ENCODE data around the gene DYNC1LI1. TPM values are rescaled to one million over a fixed set of nuclear protein-coding genes. Genes with fewer than 3 reads are reported as not detected.

DYNC1LI1 gene
- total and polyA plus RNA-seq, 9 of the 15 experiments (the other 6 are each of a cell fraction or from before 2014, with no cell fraction given) = 21.0 to 85.4 (median 61.3) TPM

DNA sequence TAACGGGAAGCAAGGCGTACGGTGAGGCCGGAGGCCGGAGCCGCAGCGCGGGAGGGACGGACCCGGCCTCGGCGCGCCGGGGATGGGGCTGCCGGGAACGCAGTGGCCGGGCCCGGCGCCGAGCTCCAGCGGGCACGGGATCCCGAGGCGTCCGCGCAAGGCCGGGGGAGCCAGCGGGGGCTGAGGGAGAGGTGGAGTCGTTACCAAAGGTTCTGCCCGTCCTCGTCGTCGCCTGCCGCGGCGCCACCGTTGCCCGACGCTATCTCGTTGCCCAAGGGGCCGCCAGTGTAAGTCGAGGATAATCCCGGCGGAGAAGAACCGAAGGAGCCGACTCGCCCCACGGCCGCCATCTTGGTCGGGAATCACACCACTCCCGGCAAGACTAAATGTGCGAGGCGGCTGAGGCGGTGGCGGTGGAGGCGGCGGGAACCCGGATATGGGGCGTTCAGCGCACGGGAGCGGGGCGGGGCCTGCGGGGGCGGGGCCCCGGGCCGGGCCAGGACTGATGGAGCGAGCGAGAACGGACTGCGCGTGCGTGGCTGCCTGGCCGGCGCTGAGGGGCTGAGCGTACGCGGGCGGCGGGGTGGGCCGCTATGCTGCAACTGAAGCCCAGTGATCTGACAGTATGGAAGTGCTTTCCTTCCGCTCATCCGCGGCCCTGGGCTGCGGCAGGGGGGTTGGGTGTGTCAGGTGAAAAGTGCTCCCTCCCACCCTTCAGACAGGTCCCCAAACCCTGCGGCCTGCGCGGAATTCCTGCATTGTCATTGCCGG lies at the start of gene DYNC1LI1 (continued):
- TF ChIP-seq CCNT2 (IDR thresholded peaks at IDR 0.05; ENCODE audit: borderline replicate concordance, extremely low read depth, insufficient read length, low read depth, low read length) = peak; percentile 58
- TF ChIP-seq CHD2 (IDR thresholded peaks at IDR 0.05; ENCODE audit: low read depth, low read length) = 0 out of 2 replicates have a peak, but pooled peaks have one; percentile 39
- peak; percentile 90 for TF ChIP-seq GATAD2B (IDR thresholded peaks at IDR 0.05; ENCODE audit: borderline replicate concordance)
- peak; percentile 87 for TF ChIP-seq POLR2H (tag; IDR thresholded peaks at IDR 0.05; ENCODE audit: low read depth)
- TF ChIP-seq, protein P1, sequence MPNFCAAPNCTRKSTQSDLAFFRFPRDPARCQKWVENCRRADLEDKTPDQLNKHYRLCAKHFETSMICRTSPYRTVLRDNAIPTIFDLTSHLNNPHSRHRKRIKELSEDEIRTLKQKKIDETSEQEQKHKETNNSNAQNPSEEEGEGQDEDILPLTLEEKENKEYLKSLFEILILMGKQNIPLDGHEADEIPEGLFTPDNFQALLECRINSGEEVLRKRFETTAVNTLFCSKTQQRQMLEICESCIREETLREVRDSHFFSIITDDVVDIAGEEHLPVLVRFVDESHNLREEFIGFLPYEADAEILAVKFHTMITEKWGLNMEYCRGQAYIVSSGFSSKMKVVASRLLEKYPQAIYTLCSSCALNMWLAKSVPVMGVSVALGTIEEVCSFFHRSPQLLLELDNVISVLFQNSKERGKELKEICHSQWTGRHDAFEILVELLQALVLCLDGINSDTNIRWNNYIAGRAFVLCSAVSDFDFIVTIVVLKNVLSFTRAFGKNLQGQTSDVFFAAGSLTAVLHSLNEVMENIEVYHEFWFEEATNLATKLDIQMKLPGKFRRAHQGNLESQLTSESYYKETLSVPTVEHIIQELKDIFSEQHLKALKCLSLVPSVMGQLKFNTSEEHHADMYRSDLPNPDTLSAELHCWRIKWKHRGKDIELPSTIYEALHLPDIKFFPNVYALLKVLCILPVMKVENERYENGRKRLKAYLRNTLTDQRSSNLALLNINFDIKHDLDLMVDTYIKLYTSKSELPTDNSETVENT (CRISPR knock-in tag; IDR thresholded peaks at IDR 0.05) = peak; percentile 13; the same call in 1 of the 2 replicates
- TF ChIP-seq, protein P2, sequence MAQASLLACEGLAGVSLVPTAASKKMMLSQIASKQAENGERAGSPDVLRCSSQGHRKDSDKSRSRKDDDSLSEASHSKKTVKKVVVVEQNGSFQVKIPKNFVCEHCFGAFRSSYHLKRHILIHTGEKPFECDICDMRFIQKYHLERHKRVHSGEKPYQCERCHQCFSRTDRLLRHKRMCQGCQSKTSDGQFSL (CRISPR knock-in tag; IDR thresholded peaks at IDR 0.05) = peak; percentile 34
- TF ChIP-seq, protein P2 (tag; IDR thresholded peaks at IDR 0.05) = no peak
- TF ChIP-seq MAZ (CRISPR knock-in tag; conservative IDR thresholded peaks at IDR 0.05 in 1 of 2, IDR thresholded peaks at IDR 0.05 in 1 of 2) = peak; percentile 61 to 75
- TF ChIP-seq DMBX1 (CRISPR knock-in tag; IDR thresholded peaks at IDR 0.05; ENCODE audit: borderline replicate concordance) = 0 out of 2 replicates have a peak, but pooled peaks have one; percentile 14
- 0 out of 2 replicates have a peak, but pooled peaks have one; percentile 45 for TF ChIP-seq HDAC8 (tag; IDR thresholded peaks at IDR 0.05)
- peak; percentile 12; the same call in 1 of the 2 replicates for TF ChIP-seq CREM (IDR thresholded peaks at IDR 0.05; ENCODE audit: low read depth)
- TF ChIP-seq POLR2A (conservative IDR thresholded peaks at IDR 0.05) = peak; percentile 96
- TF ChIP-seq ZNF589 (CRISPR knock-in tag; IDR thresholded peaks at IDR 0.05; ENCODE audit: low read depth) = 0 out of 2 replicates have a peak, but pooled peaks have one; percentile 10
- 0 out of 2 replicates have a peak, but pooled peaks have one; percentile 44 for TF ChIP-seq NCOR1 (IDR thresholded peaks at IDR 0.05)
- peak; percentile 43; the same call in 1 of the 2 replicates for TF ChIP-seq SNIP1 (IDR thresholded peaks at IDR 0.05; ENCODE audit: low read depth)
- TF ChIP-seq ARID1B (IDR thresholded peaks at IDR 0.05) = peak; percentile 62; the same call in 1 of the 2 replicates
- TF ChIP-seq ETV5 (CRISPR knock-in tag; IDR thresholded peaks at IDR 0.05; ENCODE audit: low read depth) = no peak
- TF ChIP-seq, protein P3, sequence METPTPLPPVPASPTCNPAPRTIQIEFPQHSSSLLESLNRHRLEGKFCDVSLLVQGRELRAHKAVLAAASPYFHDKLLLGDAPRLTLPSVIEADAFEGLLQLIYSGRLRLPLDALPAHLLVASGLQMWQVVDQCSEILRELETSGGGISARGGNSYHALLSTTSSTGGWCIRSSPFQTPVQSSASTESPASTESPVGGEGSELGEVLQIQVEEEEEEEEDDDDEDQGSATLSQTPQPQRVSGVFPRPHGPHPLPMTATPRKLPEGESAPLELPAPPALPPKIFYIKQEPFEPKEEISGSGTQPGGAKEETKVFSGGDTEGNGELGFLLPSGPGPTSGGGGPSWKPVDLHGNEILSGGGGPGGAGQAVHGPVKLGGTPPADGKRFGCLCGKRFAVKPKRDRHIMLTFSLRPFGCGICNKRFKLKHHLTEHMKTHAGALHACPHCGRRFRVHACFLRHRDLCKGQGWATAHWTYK (CRISPR knock-in tag; IDR thresholded peaks at IDR 0.05) = peak; percentile 62; the same call in 1 of the 2 replicates
- TF ChIP-seq MED1 (CRISPR knock-in tag; IDR thresholded peaks at IDR 0.05; ENCODE audit: borderline replicate concordance) = 0 out of 2 replicates have a peak, but pooled peaks have one; percentile 78
- TF ChIP-seq SP2 (IDR thresholded peaks at IDR 0.05; ENCODE audit: extremely low read depth, low read depth, low read length, poor library complexity, severe bottlenecking) = no peak
- peak; percentile 90; the same call in 1 of the 2 replicates for TF ChIP-seq GTF2E2 (tag; IDR thresholded peaks at IDR 0.05)
- peak; percentile 76 for TF ChIP-seq NFATC3 (IDR thresholded peaks at IDR 0.05)
- no peak; the same call in 1 of the 2 replicates for TF ChIP-seq TCF7 (IDR thresholded peaks at IDR 0.05; ENCODE audit: borderline replicate concordance)

Data from K562 (cell line).